OCI-LY7 (cell line): ENCODE data around the gene KCNQ5. TPM values are rescaled to one million over a fixed set of nuclear protein-coding genes. Genes with fewer than 3 reads are reported as not detected.

Experiments
- BruUV-seq: library from RNA; stranded (reverse); fragments of 400-500 nt; replicated peaks from 2 replicates; lab custom pipeline; 2021; lab: Mats Ljungman, UMichigan
- CTCF ChIA-PET: fragments of 300-600 bp; sonication (Branson Sonifier 250); formaldehyde crosslinking; loops from one replicate; lab custom pipeline; 2022; ENCODE audit warnings: antibody characterized with exemption; ENCODE audit not compliant: unreplicated experiment; lab: Charles Lee
- POLR2A ChIA-PET: fragments of 300-600 bp; sonication (Branson Sonifier 250); formaldehyde crosslinking; loops from one replicate; lab custom pipeline; 2022; ENCODE audit warnings: antibody characterized with exemption; lab: Charles Lee
- DNase-seq: peaks from one replicate; pipeline ENCODE4 v3.0.0-alpha.2; 2015; ENCODE audit warnings: low spot score
- H2AFZ ChIP-seq: fragments of 200-600 bp; sonication (generic), shearing (Covaris generic); 2 replicates; pipeline ENCODE4 v1.6.1; 2014; ENCODE audit warnings: mild to moderate bottlenecking, antibody characterized with exemption, low read length, moderate library complexity
- H3K27ac ChIP-seq: fragments of 200-600 bp; sonication (generic); 2 replicates; pipeline ENCODE4 v1.5.1; 2014; ENCODE audit warnings: mixed run types, low read depth, mild to moderate bottlenecking, moderate library complexity, low read length, inconsistent platforms; ENCODE audit not compliant: poor library complexity, severe bottlenecking
- H3K36me3 ChIP-seq: fragments of 200-600 bp; sonication (generic); 2 replicates; pipeline ENCODE4 v1.6.1; 2014; ENCODE audit warnings: mild to moderate bottlenecking, antibody characterized with exemption, low read length, moderate library complexity, mixed read lengths; ENCODE audit not compliant: insufficient read depth
- H3K4me1 ChIP-seq: fragments of 200-600 bp; sonication (generic); 2 replicates; pipeline ENCODE4 v1.5.1; 2014; ENCODE audit warnings: mild to moderate bottlenecking, low read length; ENCODE audit not compliant: insufficient read depth, poor library complexity, severe bottlenecking
- H3K4me2 ChIP-seq: fragments of 200-600 bp; sonication (generic); 2 replicates; pipeline ENCODE4 v1.6.1; 2014; ENCODE audit warnings: mild to moderate bottlenecking, low read length
- H3K4me3 ChIP-seq: fragments of 200-600 bp; sonication (generic); 2 replicates; pipeline ENCODE4 v1.5.1; 2014; ENCODE audit warnings: mild to moderate bottlenecking, low read depth, low read length; ENCODE audit not compliant: poor library complexity, severe bottlenecking
- H3K79me2 ChIP-seq: fragments of 200-600 bp; sonication (generic); 2 replicates; pipeline ENCODE4 v1.6.1; 2016; ENCODE audit warnings: low read depth, mild to moderate bottlenecking, low read length, moderate library complexity, mixed read lengths; ENCODE audit not compliant: insufficient read depth
- H3K9me2 ChIP-seq: fragments of 200-600 bp; sonication (generic); 2 replicates; pipeline ENCODE4 v1.6.1; 2016; ENCODE audit warnings: mild to moderate bottlenecking, low read length, mixed read lengths; ENCODE audit not compliant: insufficient read depth
- H3K9me3 ChIP-seq: fragments of 200-600 bp; sonication (generic); 2 replicates; pipeline ENCODE4 v1.6.1; 2014; ENCODE audit warnings: mild to moderate bottlenecking, mixed run types, low read length, mixed read lengths
- H4K20me1 ChIP-seq: fragments of 200-600 bp; sonication (generic); 2 replicates; pipeline ENCODE4 v1.6.1; 2014; ENCODE audit warnings: mild to moderate bottlenecking, antibody characterized with exemption, low read length, moderate library complexity, mixed read lengths; ENCODE audit not compliant: insufficient read depth
- EZH2phosphoT487 ChIP-seq: fragments of 200-600 bp; sonication (generic); IDR thresholded peaks from 2 replicates; pipeline ENCODE4 v1.6.1; 2018; ENCODE audit warnings: low read depth, borderline replicate concordance, mild to moderate bottlenecking, mixed run types, antibody characterized with exemption, low read length, moderate library complexity, mixed read lengths
- intact Hi-C: fragments of 100-400 bp; cut with micrococcal nuclease; formaldehyde crosslinking; loops from one replicate; pipeline ENCODE4 v1.10.0; 2022; ENCODE audit not compliant: unreplicated experiment
- total RNA-seq, 2 experiments: library from RNA; depleted of rRNA in 1 of 2; stranded (reverse); fragments of >200 nt in 1 of 2; shearing (Covaris generic) in 1 of 2; gene quantifications; 2 replicates each; pipeline ENCODE4 v1.2.3, GENCODE V29; 2014 to 2022
- TF ChIP-seq, protein P1 (sequence below): fragments of 200-600 bp; sonication (generic); conservative IDR thresholded peaks from 2 replicates; pipeline ENCODE4 v1.5.1; 2014; ENCODE audit warnings: mild to moderate bottlenecking, antibody characterized with exemption, low read length, moderate library complexity, mixed read lengths

KCNQ5 gene
- total RNA-seq, 2 experiments from 2014 or later = 26.1 to 29.7 TPM

- Histone ChIP-seq H3K9me3 (no peaks in the 10 kb centered on the region), H3K9me2 (no peaks in the 10 kb centered on the region), H3K4me3 (no peak overlapping the region), H3K79me2 (no peaks in the 10 kb centered on the region; the same call in 1 of the 2 replicates), H3K27ac (no peak overlapping the region), H3K36me3 (peaks cover 5% of the 10 kb centered on the region; the same call in 1 of the 2 replicates), H3K4me2 (no peak overlapping the region), H3K4me1 (no peaks in the 10 kb centered on the region), H2AFZ (no peak overlapping the region), H4K20me1 (no peaks in the 10 kb centered on the region; the same call in 1 of the 2 replicates)
- TF ChIP-seq, protein P1, sequence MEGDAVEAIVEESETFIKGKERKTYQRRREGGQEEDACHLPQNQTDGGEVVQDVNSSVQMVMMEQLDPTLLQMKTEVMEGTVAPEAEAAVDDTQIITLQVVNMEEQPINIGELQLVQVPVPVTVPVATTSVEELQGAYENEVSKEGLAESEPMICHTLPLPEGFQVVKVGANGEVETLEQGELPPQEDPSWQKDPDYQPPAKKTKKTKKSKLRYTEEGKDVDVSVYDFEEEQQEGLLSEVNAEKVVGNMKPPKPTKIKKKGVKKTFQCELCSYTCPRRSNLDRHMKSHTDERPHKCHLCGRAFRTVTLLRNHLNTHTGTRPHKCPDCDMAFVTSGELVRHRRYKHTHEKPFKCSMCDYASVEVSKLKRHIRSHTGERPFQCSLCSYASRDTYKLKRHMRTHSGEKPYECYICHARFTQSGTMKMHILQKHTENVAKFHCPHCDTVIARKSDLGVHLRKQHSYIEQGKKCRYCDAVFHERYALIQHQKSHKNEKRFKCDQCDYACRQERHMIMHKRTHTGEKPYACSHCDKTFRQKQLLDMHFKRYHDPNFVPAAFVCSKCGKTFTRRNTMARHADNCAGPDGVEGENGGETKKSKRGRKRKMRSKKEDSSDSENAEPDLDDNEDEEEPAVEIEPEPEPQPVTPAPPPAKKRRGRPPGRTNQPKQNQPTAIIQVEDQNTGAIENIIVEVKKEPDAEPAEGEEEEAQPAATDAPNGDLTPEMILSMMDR = no peak
- TF ChIP-seq EZH2phosphoT487 = no peak
- intact Hi-C loops = no loop called here
- BruUV-seq = no TSS peak
- no peak for DNase-seq
- POLR2A ChIA-PET = interaction anchor here (1.5 kb wide), 1 partner anchor 80 kb away, joined by 4 read pairs; no protein-coding TSS in a partner anchor
- CTCF ChIA-PET = no interaction called here
Observed at GRCh38 chr6:72809746-72810379, 188.0 kb downstream of the KCNQ5 start.

DNA sequence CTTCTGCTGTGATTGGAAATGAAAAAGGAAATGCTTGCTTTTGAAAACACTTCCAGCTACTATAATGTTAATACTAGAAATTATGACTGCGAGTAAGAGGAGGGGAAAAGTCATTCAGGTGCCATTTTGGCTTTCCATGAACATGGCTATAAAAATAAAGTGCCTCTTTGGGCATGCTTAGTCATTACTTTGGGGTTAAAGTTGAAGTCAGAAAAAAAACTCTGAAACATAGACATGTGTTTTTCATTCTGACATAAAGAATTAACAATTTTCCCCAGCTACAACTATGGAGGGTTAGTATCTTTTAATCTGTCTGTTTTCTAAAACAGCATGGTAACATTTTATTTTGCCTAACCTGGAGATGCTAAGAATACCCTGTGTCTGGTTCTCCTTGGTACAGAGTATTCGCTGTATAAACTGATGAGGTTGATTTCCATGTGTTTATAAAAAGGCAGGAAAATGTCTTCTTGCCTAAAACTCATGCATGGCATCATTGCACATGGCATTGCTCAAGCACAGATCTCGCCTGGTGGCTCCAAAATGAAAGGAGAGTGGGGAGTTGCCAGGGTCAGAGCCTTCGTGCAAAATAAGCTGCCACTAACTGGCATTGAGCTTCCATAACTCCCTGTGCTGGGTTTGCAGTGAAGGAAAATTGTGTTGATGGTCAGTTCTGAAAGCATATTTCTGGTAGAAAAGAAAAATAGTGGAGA is 188.9 kb downstream of the KCNQ5 start:
- Histone ChIP-seq H3K9me2 (no peaks in the 10 kb centered on the region), H3K4me1 (no peaks in the 10 kb centered on the region), H2AFZ (no peak overlapping the region), H3K79me2 (no peaks in the 10 kb centered on the region; the same call in 1 of the 2 replicates), H3K27ac (no peak overlapping the region), H3K4me3 (no peak overlapping the region), H4K20me1 (no peaks in the 10 kb centered on the region; the same call in 1 of the 2 replicates), H3K9me3 (no peaks in the 10 kb centered on the region), H3K36me3 (peaks cover 5% of the 10 kb centered on the region; the same call in 1 of the 2 replicates), H3K4me2 (no peak overlapping the region)
- TF ChIP-seq EZH2phosphoT487 = no peak
- TF ChIP-seq, protein P1 = no peak
- CTCF ChIA-PET = no interaction called here
- no TSS peak for BruUV-seq
- no peak for DNase-seq
- POLR2A ChIA-PET = interaction anchor here (1.5 kb wide), 1 partner anchor 80 kb away, joined by 4 read pairs; no protein-coding TSS in a partner anchor
- intact Hi-C loops = no loop called here
